ENCODE measurements around the gene CRTC3.

CRTC3 gene

DNA sequence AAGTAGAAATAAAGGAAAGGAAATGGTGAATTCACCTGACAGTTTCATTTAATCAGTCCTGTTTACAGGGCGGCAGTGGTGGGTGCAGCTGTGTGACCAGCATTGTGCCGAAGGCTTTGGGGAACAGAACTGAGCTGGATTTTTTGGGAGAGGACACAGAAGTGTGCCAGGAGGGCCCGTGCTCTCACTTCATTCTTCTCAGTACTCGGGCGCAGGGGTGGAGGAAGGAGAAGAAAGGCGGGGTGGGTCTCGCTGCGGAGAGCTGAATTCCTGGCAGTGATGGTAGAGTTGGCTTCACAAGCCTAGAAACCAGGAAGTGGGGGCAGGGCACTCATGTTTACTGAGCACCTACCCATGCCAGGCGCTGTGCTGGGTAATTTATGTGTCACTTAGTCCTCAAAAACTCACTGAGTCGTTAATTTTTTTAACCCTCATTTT lies 64.6 kb downstream of the CRTC3 start:
- Histone ChIP-seq H3K27ac (ENCODE audit: low read depth, low read length) (no peak overlapping the region), H3K9ac (ENCODE audit: low read depth, low read length) (no peak overlapping the region)

DNA sequence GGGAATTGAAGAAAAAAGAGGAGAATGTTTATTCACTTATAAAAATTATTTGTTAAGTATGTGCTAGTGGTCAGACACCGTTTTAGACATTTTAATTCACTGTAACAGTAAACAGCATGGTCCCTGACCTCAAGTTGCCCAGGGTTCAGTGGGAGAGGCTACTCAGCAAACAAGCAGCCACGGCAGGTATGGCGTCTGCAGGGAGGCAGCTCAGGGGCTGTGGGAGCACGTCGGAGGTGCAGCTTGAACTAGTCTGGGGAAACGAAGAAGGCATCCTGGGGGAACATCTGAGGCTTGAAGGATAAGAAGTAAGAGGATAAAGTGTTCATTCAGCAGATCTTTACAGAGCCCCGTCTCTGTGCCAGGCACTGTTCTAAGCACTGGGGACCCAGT lies 66.0 kb downstream of the CRTC3 start:
- Histone ChIP-seq H3K4me1 (ENCODE audit: control insufficient read depth, insufficient read depth, low read length) (peaks cover 17% of the 10 kb centered on the region), H3K9ac (ENCODE audit: low read depth, low read length) (no peak overlapping the region), H3K36me3 (ENCODE audit: control insufficient read depth, insufficient read depth, low read length) (no peaks in the 10 kb centered on the region), H3K4me3 (ENCODE audit: low read depth, low read length) (no peak overlapping the region), H3K9me3 (ENCODE audit: control insufficient read depth, insufficient read depth, low read length) (no peaks in the 10 kb centered on the region), H3K27ac (ENCODE audit: low read depth, low read length) (no peak overlapping the region), H3K27me3 (ENCODE audit: control insufficient read depth, insufficient read depth, low read length) (no peaks in the 10 kb centered on the region)

More for the DNA sequence above, 64.6 kb downstream of the CRTC3 start:
- Histone ChIP-seq H3K36me3 (ENCODE audit: control insufficient read depth, insufficient read depth, low read length) (no peaks in the 10 kb centered on the region), H3K27me3 (ENCODE audit: control insufficient read depth, insufficient read depth, low read length) (no peaks in the 10 kb centered on the region), H3K4me3 (ENCODE audit: low read depth, low read length) (no peak overlapping the region), H3K9me3 (ENCODE audit: control insufficient read depth, insufficient read depth, low read length) (no peaks in the 10 kb centered on the region), H3K4me1 (ENCODE audit: control insufficient read depth, insufficient read depth, low read length) (peaks cover 17% of the 10 kb centered on the region)

DNA sequence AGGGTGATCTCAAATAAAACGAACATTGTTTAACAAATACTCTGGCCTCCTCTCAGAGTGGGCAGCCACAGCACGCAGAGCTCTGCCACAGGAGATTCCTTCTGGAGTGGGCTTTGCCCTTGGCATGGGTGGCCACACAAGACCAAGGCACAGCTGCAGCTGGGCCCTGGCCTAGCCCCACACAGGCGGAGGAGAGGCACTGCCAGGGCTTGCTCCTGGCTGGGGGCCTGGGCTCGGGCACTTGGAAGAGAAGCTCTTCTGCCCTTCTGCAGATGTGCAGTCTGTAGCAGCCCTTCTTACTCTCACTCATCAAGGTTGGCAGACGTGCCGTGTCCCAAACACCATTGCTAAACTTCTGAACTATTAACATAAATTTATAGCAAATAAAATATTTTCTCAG lies 67.2 kb downstream of the CRTC3 start:
- Histone ChIP-seq H3K27ac (ENCODE audit: low read depth, low read length) (no peak overlapping the region), H3K36me3 (ENCODE audit: control insufficient read depth, insufficient read depth, low read length) (no peaks in the 10 kb centered on the region), H3K4me1 (ENCODE audit: control insufficient read depth, insufficient read depth, low read length) (peaks cover 17% of the 10 kb centered on the region), H3K9ac (ENCODE audit: low read depth, low read length) (no peak overlapping the region), H3K4me3 (ENCODE audit: low read depth, low read length) (no peak overlapping the region), H3K27me3 (ENCODE audit: control insufficient read depth, insufficient read depth, low read length) (no peaks in the 10 kb centered on the region), H3K9me3 (ENCODE audit: control insufficient read depth, insufficient read depth, low read length) (no peaks in the 10 kb centered on the region)

DNA sequence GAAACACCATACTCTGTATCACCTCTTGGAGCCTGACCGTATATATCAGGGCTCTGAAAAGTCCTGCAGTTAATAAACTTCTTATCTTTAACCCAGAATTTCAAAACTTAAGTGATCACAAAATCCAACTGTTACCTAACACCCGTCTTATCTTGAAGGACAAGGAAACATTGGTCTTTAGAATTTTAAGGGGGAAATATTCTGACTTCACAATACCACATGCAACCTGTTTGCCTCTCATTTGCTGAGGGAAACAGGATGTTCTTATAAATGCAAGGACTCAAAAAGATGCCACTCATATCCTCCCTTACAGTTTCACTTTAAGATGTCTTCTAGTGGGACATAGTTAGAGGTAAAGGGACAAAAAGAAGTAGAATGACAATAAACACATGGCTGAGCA lies 67.9 kb downstream of the CRTC3 start:
- Histone ChIP-seq H3K36me3 (ENCODE audit: control insufficient read depth, insufficient read depth, low read length) (no peaks in the 10 kb centered on the region), H3K27me3 (ENCODE audit: control insufficient read depth, insufficient read depth, low read length) (no peaks in the 10 kb centered on the region), H3K27ac (ENCODE audit: low read depth, low read length) (no peak overlapping the region), H3K4me3 (ENCODE audit: low read depth, low read length) (no peak overlapping the region), H3K9me3 (ENCODE audit: control insufficient read depth, insufficient read depth, low read length) (no peaks in the 10 kb centered on the region), H3K9ac (ENCODE audit: low read depth, low read length) (no peak overlapping the region), H3K4me1 (ENCODE audit: control insufficient read depth, insufficient read depth, low read length) (peaks cover 17% of the 10 kb centered on the region)

DNA sequence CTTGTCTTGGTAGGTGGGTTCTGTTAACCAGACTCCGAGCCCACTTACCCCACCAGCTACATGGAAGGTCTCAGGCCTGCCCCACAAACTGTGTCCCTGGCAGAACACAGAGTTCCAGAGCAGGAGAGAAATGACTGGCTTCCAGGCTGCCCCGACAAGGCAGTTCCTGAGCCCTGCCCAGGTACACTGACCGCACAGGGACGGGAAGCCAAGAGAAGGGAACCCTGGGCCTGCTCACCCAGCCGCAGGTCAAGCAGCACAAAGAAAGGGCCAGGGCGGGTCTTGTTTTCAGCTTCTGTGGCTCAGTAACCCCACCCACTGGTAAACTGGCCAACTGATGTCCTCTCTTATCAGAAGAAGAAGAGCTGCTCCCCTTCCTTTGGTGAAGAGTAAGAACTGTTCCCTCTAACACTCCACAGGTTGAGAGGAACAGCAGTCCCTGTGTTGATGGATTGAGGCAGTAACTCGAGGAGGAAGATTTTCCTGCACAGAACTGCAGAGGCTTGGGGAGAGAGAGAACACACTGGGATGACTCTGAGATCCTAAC lies 68.4 kb downstream of the CRTC3 start:
- Histone ChIP-seq H3K9me3 (ENCODE audit: control insufficient read depth, insufficient read depth, low read length) (no peaks in the 10 kb centered on the region), H3K27me3 (ENCODE audit: control insufficient read depth, insufficient read depth, low read length) (no peaks in the 10 kb centered on the region), H3K27ac (ENCODE audit: low read depth, low read length) (no peak overlapping the region), H3K4me1 (ENCODE audit: control insufficient read depth, insufficient read depth, low read length) (peaks cover 17% of the 10 kb centered on the region), H3K9ac (ENCODE audit: low read depth, low read length) (no peak overlapping the region), H3K4me3 (ENCODE audit: low read depth, low read length) (no peak overlapping the region), H3K36me3 (ENCODE audit: control insufficient read depth, insufficient read depth, low read length) (no peaks in the 10 kb centered on the region)

DNA sequence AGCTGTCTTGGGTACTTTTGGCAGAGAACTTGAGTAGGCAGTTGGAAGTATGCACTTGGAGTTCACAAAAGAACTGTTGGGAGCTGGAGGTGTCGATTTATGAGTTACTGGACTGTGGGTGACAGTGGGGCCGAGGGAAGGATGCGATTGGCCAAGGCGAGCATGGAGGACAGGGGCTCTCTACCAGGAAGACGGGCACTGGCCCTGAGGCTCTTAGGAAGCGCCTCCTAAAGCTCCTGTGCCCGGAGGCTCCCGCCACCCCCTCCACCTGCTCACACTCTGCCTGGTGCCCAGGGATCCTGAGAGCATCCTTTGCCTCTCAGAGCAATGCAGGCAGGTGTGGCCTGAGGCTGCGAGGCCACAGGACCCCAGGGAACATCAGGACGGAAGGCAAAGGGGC lies 69.0 kb downstream of the CRTC3 start:
- Histone ChIP-seq H3K9ac (ENCODE audit: low read depth, low read length) (no peak overlapping the region), H3K9me3 (ENCODE audit: control insufficient read depth, insufficient read depth, low read length) (no peaks in the 10 kb centered on the region), H3K4me3 (ENCODE audit: low read depth, low read length) (no peak overlapping the region), H3K27me3 (ENCODE audit: control insufficient read depth, insufficient read depth, low read length) (no peaks in the 10 kb centered on the region), H3K4me1 (ENCODE audit: control insufficient read depth, insufficient read depth, low read length) (peaks cover 17% of the 10 kb centered on the region), H3K27ac (ENCODE audit: low read depth, low read length) (no peak overlapping the region), H3K36me3 (ENCODE audit: control insufficient read depth, insufficient read depth, low read length) (no peaks in the 10 kb centered on the region)

DNA sequence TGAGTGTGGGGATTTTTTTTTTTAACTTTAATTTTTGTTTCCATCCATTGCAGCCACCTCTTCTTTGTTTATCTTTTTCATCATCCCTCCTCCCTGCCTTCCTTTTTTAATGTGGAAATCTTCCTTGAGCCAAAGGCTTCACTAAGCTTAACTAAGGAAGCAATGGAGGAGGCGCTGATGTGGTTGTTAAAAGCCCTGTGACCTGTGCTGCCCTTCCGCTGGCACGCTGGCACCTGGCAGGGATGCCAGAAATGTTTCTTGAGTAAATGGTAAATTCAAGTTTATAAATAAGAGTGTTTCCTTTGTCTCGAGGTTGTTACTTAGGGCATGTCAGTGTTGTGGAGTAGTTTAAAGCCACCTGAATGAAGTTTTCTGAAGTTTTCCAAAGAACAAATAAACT lies 69.4 kb downstream of the CRTC3 start:
- H3K9me3 ChIP-seq (ENCODE audit: control insufficient read depth, insufficient read depth, low read length): no peaks in the 10 kb centered on the region
- H3K4me1 ChIP-seq (ENCODE audit: control insufficient read depth, insufficient read depth, low read length): peaks cover 14% of the 10 kb centered on the region
- no peak overlapping the region for H3K27ac ChIP-seq (ENCODE audit: low read depth, low read length)
- H3K36me3 ChIP-seq (ENCODE audit: control insufficient read depth, insufficient read depth, low read length): no peaks in the 10 kb centered on the region
- H3K9ac ChIP-seq (ENCODE audit: low read depth, low read length): no peak overlapping the region
- H3K27me3 ChIP-seq (ENCODE audit: control insufficient read depth, insufficient read depth, low read length): no peaks in the 10 kb centered on the region
- no peak overlapping the region for H3K4me3 ChIP-seq (ENCODE audit: low read depth, low read length)

DNA sequence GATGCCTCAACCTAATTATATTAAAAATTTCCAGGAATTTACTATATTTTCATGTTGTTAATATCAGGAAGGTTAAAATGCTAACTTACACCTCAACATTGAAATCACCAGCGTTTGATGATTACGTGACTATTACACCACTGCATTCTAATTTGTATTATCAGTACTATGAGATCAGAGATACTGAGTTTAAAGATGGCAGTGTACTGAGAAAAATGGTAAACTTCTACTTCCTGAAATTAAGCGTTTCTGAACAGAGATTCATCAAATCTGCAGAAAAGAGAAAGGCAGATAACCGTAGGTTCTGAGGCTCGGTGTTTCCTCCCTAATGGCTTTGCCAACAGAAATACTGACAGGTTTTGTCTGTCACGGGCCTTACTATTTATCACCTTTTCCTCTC lies 69.9 kb downstream of the CRTC3 start:
- H3K27ac ChIP-seq (ENCODE audit: low read depth, low read length): no peak overlapping the region
- no peaks in the 10 kb centered on the region for H3K36me3 ChIP-seq (ENCODE audit: control insufficient read depth, insufficient read depth, low read length)
- no peak overlapping the region for H3K4me3 ChIP-seq (ENCODE audit: low read depth, low read length)
- H3K9me3 ChIP-seq (ENCODE audit: control insufficient read depth, insufficient read depth, low read length): no peaks in the 10 kb centered on the region
- H3K9ac ChIP-seq (ENCODE audit: low read depth, low read length): no peak overlapping the region
- H3K4me1 ChIP-seq (ENCODE audit: control insufficient read depth, insufficient read depth, low read length): peaks cover 8% of the 10 kb centered on the region
- H3K27me3 ChIP-seq (ENCODE audit: control insufficient read depth, insufficient read depth, low read length): no peaks in the 10 kb centered on the region

DNA sequence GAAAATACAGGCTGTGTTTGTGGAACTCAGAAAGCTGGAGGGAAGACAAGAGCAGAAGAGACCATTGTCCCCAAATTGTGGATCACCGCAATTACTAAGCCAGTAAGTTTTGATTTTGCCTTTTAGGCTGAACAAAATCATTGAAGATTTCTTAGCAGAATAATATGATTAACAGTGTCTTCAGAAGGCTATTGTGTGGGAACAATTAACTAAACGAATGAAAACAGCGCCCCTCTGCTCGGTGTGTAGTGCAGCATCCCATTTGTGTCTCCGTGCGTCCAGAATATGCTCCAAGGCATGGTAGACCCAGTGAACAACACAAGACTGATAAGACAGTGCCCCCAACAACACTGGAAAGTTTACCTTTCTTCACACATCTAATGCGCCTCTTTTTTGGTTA lies 71.2 kb downstream of the CRTC3 start:
- Histone ChIP-seq H3K4me3 (ENCODE audit: low read depth, low read length) (no peak overlapping the region), H3K9ac (ENCODE audit: low read depth, low read length) (no peak overlapping the region), H3K36me3 (ENCODE audit: control insufficient read depth, insufficient read depth, low read length) (no peaks in the 10 kb centered on the region), H3K4me1 (ENCODE audit: control insufficient read depth, insufficient read depth, low read length) (peaks cover 6% of the 10 kb centered on the region), H3K9me3 (ENCODE audit: control insufficient read depth, insufficient read depth, low read length) (no peaks in the 10 kb centered on the region), H3K27me3 (ENCODE audit: control insufficient read depth, insufficient read depth, low read length) (no peaks in the 10 kb centered on the region), H3K27ac (ENCODE audit: low read depth, low read length) (no peak overlapping the region)

DNA sequence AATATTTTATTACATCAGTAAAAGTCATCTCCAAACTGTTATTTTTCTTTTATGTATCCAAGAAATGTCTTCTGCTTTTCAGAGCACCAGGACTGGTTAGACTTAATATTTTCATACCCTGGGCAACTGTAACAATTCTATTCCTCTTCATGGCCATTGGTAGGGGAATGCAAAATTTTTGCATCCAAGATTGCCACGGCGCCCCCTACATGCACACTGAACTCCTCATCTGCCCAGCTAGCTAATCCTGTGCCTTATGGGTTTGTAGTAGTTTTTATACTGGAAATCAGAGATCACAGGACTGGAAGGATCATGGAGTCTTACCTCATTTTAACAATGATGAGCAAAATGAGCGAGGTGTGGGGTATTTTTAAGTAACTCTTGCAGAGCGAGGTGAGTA lies 74.2 kb downstream of the CRTC3 start:
- Histone ChIP-seq H3K36me3 (ENCODE audit: control insufficient read depth, insufficient read depth, low read length) (no peaks in the 10 kb centered on the region), H3K27me3 (ENCODE audit: control insufficient read depth, insufficient read depth, low read length) (no peaks in the 10 kb centered on the region), H3K27ac (ENCODE audit: low read depth, low read length) (no peak overlapping the region), H3K9me3 (ENCODE audit: control insufficient read depth, insufficient read depth, low read length) (no peaks in the 10 kb centered on the region), H3K4me3 (ENCODE audit: low read depth, low read length) (no peak overlapping the region), H3K4me1 (ENCODE audit: control insufficient read depth, insufficient read depth, low read length) (peaks cover 7% of the 10 kb centered on the region), H3K9ac (ENCODE audit: low read depth, low read length) (no peak overlapping the region)

DNA sequence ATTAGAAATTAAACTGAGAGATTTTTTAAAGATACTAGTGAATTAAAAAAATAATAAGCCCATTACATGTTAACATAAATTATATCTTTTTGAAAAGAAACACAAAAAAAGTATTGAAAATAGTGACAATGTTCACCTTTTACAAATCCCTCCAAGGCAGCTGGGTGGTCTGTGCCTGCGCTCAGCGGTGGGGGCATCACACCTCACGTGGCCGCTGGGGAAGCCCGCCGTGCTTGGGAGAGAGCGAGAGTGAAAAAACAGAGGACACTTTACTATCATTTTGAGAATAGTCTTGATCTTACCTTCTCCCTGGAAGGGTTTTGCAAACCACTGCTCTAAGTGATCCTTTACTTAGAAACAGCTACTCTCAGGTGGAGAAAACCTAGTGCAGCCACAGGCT lies 76.9 kb downstream of the CRTC3 start:
- H3K4me3 ChIP-seq (ENCODE audit: low read depth, low read length): no peak overlapping the region
- no peaks in the 10 kb centered on the region for H3K9me3 ChIP-seq (ENCODE audit: control insufficient read depth, insufficient read depth, low read length)
- H3K36me3 ChIP-seq (ENCODE audit: control insufficient read depth, insufficient read depth, low read length): no peaks in the 10 kb centered on the region
- H3K9ac ChIP-seq (ENCODE audit: low read depth, low read length): no peak overlapping the region
- H3K4me1 ChIP-seq (ENCODE audit: control insufficient read depth, insufficient read depth, low read length): peaks cover 30% of the 10 kb centered on the region
- no peaks in the 10 kb centered on the region for H3K27me3 ChIP-seq (ENCODE audit: control insufficient read depth, insufficient read depth, low read length)
- H3K27ac ChIP-seq (ENCODE audit: low read depth, low read length): no peak overlapping the region

DNA sequence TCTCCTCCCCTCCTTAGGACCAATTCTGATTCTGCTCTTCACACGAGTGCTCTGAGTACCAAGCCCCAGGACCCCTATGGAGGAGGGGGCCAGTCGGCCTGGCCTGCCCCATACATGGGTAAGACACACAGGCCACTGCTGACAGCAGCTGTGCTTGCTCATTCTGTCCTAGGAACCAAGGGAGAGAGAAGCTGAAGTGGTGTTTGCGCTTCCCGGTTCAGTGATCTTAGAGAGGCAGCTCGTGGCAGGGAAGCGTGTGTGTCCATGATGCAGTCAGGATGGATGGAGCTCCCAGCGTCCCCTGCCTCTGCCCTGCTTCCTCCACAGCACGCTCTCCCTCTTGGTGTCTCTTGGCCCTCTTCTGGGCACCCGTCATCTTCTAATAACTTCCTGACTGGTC lies 77.6 kb downstream of the CRTC3 start:
- Histone ChIP-seq H3K4me1 (ENCODE audit: control insufficient read depth, insufficient read depth, low read length) (peaks cover 30% of the 10 kb centered on the region), H3K27ac (ENCODE audit: low read depth, low read length) (no peak overlapping the region), H3K36me3 (ENCODE audit: control insufficient read depth, insufficient read depth, low read length) (no peaks in the 10 kb centered on the region), H3K9me3 (ENCODE audit: control insufficient read depth, insufficient read depth, low read length) (no peaks in the 10 kb centered on the region), H3K9ac (ENCODE audit: low read depth, low read length) (no peak overlapping the region), H3K4me3 (ENCODE audit: low read depth, low read length) (no peak overlapping the region), H3K27me3 (ENCODE audit: control insufficient read depth, insufficient read depth, low read length) (no peaks in the 10 kb centered on the region)

All from HUES48 (cell line).